Effector CD4-positive, alpha-beta T cell (primary cell): ENCODE results near the gene LIPM.
"Not testable (repeated sequence)": the region's sequence is repeated elsewhere in the genome, so short reads cannot be mapped to it uniquely, and the experiment has no call there.

Experiments
- DNase-seq: peaks from one replicate; pipeline ENCODE4 v3.0.0-alpha.2; 2020

Gene LIPM

GRCh38 chr10:88804083-88804812 is 1.7 kb downstream of the LIPM start:
- DNase-seq = no peak

GRCh38 chr10:88805361-88805760 is 2.8 kb downstream of the LIPM start:
- no peak for DNase-seq

GRCh38 chr10:88805924-88806323 is 3.4 kb downstream of the LIPM start:
- DNase-seq = no peak

- DNase-seq = no peak
Measured at GRCh38 chr10:88809621-88810020, 7.1 kb downstream of the LIPM start.

GRCh38 chr10:88810196-88810961 is 7.8 kb downstream of the LIPM start:
- DNase-seq = peak; percentile 15

GRCh38 chr10:88813200-88813599 is 10.7 kb downstream of the LIPM start:
- DNase-seq = no peak

GRCh38 chr10:88819290-88819689 is 16.8 kb downstream of the LIPM start:
- DNase-seq = no peak

GRCh38 chr10:88820748-88821401 is 18.3 kb downstream of the LIPM start:
- no peak for DNase-seq

GRCh38 chr10:88826388-88826787 is 23.9 kb downstream of the LIPM start:
- DNase-seq = no peak

GRCh38 chr10:88827671-88828070 is 25.1 kb downstream of the LIPM start:
- no peak for DNase-seq

- DNase-seq = no peak
Measured at GRCh38 chr10:88828310-88828709, 25.8 kb downstream of the LIPM start.

- no peak for DNase-seq
Measured at GRCh38 chr10:88830643-88831268, 28.2 kb downstream of the LIPM start.

- DNase-seq = peak; percentile 32
Measured at GRCh38 chr10:88831709-88832108, 29.2 kb downstream of the LIPM start.

- no peak for DNase-seq
Measured at GRCh38 chr10:88832376-88832775, 29.8 kb downstream of the LIPM start.

- no peak for DNase-seq
Measured at GRCh38 chr10:88833156-88833555, 30.6 kb downstream of the LIPM start.

GRCh38 chr10:88833723-88834122 is 31.2 kb downstream of the LIPM start:
- no peak for DNase-seq

GRCh38 chr10:88835096-88835909 is 32.8 kb downstream of the LIPM start:
- DNase-seq = peak; percentile 78

GRCh38 chr10:88835910-88836221 is 33.3 kb downstream of the LIPM start:
- DNase-seq = no peak

- not testable (repeated sequence) for DNase-seq
Measured at GRCh38 chr10:88837632-88838031, 35.1 kb downstream of the LIPM start.

- no peak for DNase-seq
Measured at GRCh38 chr10:88838766-88839350, 36.3 kb downstream of the LIPM start.

- DNase-seq = no peak
Measured at GRCh38 chr10:88840104-88840503, 37.6 kb downstream of the LIPM start.

- DNase-seq = no peak
Measured at GRCh38 chr10:88840881-88841280, 38.4 kb downstream of the LIPM start.
